Keratinocyte (primary cell): ENCODE measurements around the gene ETV3L.

ENCODE experiments used
- EZH2 ChIP-seq: IDR thresholded peaks from one replicate; pipeline ENCODE4 v1.6.1; 2012; ENCODE audit warnings: inconsistent platforms, mild to moderate bottlenecking, low read length, moderate library complexity
- TF ChIP-seq, protein P1 (sequence below), 3 experiments: IDR thresholded peaks in 1 of 3; conservative IDR thresholded peaks in 1 of 3; optimal IDR thresholded peaks in 1 of 3; 2 replicates in 2 of 3; 3 replicates in 1 of 3; pipeline versions ENCODE3 to v1.5.1; 2011; ENCODE audit warnings: low read length in 3 of 3, mild to moderate bottlenecking in 3 of 3, moderate library complexity in 2 of 3, control low read depth in 1 of 3, inconsistent platforms in 1 of 3; ENCODE audit not compliant: insufficient read depth in 2 of 3; ENCODE audit errors: extremely low read depth in 1 of 3

DNA sequence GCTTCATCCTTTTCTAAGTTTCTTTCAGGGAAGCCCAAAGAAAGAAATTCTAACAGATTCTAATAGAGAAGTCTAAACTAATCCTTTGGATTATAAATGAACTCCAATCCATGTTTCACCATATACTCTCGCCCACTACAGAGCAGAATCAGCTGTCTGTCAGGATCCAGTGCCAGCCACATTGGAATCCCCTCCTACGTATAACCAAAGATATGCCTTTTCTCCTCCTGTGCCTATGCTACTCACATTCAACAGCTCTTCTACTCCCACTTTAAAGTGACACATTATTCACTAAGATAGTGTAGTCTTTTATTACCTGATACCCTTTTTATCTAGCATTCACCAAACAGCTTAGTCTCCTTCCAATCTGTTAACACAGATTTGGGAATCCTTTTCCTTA is 35.5 kb upstream of the ETV3L start:
- TF ChIP-seq EZH2 = no peak
- TF ChIP-seq, protein P1, sequence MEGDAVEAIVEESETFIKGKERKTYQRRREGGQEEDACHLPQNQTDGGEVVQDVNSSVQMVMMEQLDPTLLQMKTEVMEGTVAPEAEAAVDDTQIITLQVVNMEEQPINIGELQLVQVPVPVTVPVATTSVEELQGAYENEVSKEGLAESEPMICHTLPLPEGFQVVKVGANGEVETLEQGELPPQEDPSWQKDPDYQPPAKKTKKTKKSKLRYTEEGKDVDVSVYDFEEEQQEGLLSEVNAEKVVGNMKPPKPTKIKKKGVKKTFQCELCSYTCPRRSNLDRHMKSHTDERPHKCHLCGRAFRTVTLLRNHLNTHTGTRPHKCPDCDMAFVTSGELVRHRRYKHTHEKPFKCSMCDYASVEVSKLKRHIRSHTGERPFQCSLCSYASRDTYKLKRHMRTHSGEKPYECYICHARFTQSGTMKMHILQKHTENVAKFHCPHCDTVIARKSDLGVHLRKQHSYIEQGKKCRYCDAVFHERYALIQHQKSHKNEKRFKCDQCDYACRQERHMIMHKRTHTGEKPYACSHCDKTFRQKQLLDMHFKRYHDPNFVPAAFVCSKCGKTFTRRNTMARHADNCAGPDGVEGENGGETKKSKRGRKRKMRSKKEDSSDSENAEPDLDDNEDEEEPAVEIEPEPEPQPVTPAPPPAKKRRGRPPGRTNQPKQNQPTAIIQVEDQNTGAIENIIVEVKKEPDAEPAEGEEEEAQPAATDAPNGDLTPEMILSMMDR (optimal IDR thresholded peaks at IDR 0.05 in 1 of 3, IDR thresholded peaks at IDR 0.05 in 1 of 3, conservative IDR thresholded peaks at IDR 0.05 in 1 of 3; ENCODE audit: extremely low read depth in 1 of 3, insufficient read depth in 2 of 3, low read length in 3 of 3) = no peak
